ENCODE measurements around the gene TENM4.

- no peak for TF ChIP-seq POLR2AphosphoS5 (IDR thresholded peaks at IDR 0.05; ENCODE audit: low read depth, low read length)
- TF ChIP-seq REST (IDR thresholded peaks at IDR 0.05; ENCODE audit: insufficient read depth in 1 of 2, low read depth in 2 of 2, low read length in 2 of 2): no peak
- no peak for TF ChIP-seq SIN3A (IDR thresholded peaks at IDR 0.05; ENCODE audit: borderline replicate concordance, insufficient read depth, low read length)
- TF ChIP-seq TAF1 (IDR thresholded peaks at IDR 0.05; ENCODE audit: borderline replicate concordance, insufficient read depth, low read length): no peak
These were observed 103.9 kb downstream of the TENM4 start for GRCh38 chr11:79336797-79337517.
